HG02943 (cell line): ENCODE results near the gene TMEM200A.
"Not testable (repeated sequence)": the region's sequence is repeated elsewhere in the genome, so short reads cannot be mapped to it uniquely, and the experiment has no call there.

ENCODE experiments used
- ATAC-seq: cut with Tn5 transposase; IDR thresholded peaks from one replicate; pipeline ENCODE4 v1.9.1; 2021; ENCODE audit warnings: mild to moderate bottlenecking, low read depth, moderate library complexity; ENCODE audit not compliant: unreplicated experiment

TMEM200A gene

DNA sequence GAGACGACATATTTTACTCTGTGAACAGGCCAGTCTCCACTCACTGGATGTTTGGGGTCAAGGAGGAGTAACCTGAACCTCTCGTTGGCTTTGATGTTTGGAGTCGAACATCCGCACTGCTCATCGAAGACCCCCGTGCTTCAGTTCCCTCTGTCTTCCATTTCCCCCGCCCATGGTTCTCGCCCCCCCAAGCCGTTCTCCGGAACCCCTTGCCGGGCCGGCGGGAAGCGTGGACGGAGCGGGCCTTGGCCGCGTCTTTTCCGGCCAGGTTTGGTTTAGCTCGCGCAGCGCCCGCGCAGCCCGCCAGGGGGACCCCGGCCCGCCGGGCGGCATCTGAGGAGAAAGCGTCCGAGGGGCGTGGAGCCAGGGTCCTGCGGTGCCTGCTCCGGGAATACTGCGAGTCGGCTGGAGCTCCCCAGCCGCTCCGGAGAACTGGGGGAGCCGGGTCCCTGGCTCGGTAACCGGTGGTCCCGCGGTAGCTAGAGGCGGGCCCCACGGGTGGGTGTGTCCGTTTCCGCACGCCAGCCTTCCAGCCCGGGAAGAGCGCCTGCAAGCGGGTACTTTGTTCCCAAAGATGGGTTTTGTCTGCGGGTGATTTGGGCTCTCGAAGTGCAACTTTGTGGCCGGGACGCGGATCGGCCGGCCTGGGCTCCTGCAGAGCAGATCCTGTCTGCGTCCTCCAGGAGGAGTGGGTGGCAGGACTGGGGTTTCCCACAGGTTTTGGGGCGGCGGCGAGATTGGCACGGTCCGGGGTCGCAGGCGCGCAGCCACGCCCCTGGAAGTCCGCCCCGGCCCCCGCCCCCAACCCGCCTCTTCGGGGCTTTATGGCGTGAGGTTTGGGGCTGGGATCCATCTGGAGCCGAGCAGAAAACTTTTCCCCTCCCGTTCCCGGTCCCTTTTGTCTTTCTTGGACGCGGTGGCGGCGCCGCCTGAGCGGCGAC, at the start of gene TMEM200A:
TMEM200A (plus strand) TSS at position 852 of the 941 bp plus-strand sequence. CDS start 74,406 bp downstream, outside the sequence.
- ATAC-seq = no peak

- ATAC-seq = no peak
These were observed 44.9 kb upstream of the TMEM200A start for GRCh38 chr6:130320908-130321307.

DNA sequence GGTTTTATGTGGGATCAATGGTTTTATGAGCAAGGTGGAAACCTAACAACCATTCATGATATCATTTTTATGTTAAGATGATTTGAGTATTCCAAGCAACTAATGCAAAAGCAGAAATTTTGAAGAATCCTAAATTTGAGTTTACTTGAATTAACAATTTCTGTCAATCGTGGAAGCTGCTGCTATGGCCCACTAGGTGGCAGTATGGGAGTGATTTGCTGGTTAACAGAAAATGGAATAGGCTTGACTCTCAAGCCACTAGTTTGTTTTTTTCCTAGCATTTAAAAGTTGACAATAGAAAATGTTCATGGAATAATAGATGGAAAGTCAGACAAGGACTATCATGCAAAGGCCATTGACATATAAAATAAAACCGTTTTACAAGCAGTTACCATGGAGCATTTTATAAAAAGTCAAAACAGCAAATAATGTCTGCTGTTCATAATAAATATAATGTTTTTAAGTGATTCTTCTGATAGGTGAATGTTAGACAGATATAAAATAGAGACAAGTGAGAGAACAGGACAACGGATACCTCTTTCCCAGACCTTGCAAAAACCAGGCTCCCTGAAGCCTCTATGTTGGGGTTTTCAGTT, 43.0 kb upstream of the TMEM200A start:
- ATAC-seq = no peak

DNA sequence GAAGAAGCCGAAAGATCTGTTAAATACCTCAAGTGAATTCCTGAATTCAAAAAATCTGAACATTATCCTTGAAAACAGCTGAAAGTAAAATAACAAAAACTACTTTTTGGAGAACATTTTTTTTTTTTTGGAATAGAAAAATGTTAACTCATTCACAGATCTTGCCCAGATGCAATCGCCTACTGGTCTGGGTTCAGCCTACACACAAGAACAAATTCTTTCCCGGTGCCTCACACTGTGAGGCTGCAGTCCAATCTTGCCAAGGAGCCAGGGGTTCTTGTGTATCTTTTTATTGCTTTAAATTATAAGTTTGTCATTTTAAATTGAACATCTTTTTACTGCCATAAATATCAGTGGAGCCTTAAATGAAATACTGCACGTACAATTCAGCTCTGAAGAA, 41.2 kb upstream of the TMEM200A start:
- ATAC-seq = no peak

DNA sequence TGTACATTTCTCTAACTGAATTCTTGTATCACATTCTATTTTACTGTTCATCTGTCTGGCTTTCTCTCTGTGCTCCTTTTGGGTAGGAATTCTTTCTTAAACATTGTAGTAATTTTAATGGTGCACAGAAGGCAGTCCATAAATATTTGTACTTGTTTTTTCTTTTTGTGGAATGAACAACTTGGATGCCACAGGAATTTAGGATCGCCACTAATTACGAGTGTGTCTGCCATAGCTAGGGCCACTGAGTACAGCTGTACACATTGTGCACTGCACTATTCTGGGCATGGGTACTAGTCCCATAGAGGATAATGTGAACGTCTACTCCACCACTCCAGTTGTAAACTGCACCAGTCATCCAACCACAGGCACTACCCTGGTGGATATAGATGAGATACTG, 39.3 kb upstream of the TMEM200A start:
- no peak for ATAC-seq

GRCh38 chr6:130337534-130337933, 28.3 kb upstream of the TMEM200A start:
- no peak for ATAC-seq

GRCh38 chr6:130346324-130346723, 19.5 kb upstream of the TMEM200A start:
- not testable (repeated sequence) for ATAC-seq

DNA sequence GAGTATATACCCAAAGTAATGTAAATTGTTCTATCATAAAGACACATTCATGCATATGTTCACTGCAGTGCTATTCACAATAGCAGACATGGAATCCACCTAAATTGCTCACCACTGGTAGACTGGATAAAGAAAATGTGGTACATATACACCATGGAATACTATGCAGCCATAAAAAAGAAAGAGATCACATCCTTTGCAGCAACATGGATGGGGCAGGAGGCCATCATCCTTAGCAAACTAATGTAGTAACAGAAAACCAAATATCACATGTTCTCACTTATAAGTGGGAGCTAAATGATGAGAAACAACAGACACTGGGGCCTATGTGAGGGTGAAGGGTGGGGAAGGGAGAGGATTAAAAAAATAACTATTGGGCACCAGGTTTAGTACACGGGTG, 11.5 kb upstream of the TMEM200A start:
- no peak for ATAC-seq

DNA sequence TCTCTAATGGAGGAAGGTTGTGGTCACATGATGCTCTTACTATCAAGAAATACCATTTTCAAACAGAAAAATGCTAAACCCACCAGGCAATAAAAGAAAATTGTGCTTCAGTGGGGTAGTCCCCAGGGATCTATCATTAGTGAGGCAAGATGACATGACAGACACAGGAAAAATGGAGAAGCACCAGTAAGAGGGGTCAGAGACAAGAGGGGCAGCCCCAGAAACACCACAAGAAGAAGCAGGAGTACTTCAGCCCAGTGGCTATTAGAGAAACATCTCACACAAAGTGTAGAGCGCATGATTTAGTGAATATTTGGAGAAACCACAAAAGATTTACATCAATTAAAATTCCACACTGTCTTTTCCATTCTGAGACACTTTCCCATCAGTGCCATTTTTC, 10.2 kb upstream of the TMEM200A start:
- ATAC-seq = no peak

DNA sequence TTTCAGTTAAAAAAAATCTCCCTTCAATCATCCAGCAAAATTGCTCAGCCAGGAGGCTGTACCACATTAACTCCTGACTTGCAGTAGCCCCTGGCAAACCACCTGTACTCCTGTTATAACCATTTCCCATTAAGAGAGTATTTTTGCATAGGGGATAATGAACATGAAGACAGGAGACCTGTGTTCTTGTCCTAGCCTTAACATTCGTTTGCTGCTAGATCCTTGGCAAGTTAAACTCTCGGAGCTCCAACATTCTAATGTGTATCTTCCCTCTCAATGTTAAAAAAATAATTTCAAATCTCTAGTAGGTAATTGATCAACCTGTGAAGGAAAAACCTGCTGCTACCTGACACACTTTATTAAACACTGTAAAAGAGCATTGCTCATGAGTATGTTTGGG, 8.4 kb upstream of the TMEM200A start:
- ATAC-seq = no peak

GRCh38 chr6:130359736-130360135, 6.1 kb upstream of the TMEM200A start:
- ATAC-seq = no peak

- ATAC-seq = no peak
These were observed 3.7 kb upstream of the TMEM200A start for GRCh38 chr6:130362128-130362527.

- no peak for ATAC-seq
These were observed 1.5 kb upstream of the TMEM200A start for GRCh38 chr6:130364224-130364780.

DNA sequence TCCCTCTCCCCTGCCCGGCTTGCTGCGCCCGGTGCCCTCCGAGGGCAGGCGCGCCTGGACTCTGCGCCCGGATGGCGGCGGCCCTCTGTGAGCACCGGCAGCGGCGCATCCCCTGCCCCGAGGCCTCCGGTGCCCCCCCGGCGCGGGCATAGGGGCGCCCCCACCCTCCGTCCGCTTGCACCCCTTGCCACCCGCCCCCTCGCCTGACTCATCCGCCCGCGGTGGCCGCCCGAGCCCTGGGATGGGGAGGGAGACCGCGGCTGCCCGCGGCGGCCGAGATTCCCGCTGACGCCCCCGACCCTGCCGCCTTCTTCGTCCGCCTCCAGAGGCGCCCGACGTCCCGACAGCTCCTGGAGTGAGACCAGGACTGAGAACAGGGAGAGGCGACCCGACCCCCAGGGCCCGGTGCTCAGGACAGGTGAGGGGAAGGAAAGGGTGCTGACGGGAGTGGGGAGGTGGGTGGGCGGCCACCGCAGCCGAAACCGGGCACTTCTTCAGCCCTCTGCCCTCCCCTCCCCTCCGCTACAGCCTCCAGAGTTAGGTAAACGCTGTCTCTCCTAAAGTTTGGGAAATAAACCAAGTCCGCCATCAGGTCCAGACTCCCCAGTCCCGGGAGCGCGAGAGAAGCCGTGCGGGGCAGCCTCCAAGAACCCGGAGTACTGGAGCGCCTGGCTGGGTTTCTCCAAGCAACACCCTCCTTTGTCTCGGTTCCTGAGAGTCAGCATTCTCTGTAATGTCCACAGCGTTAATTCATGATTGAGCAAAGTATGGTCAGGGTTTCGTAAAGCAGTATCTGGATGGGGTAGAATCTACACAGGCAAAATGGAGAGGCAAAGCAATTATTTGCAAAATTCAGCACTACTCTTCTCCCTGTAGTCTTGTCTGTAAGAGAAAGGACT, 539 bp downstream of the TMEM200A start:
- no peak for ATAC-seq

- ATAC-seq = no peak
These were observed 1.9 kb downstream of the TMEM200A start for GRCh38 chr6:130367767-130368166.

- ATAC-seq = no peak
These were observed 2.8 kb downstream of the TMEM200A start for GRCh38 chr6:130368576-130368975.

DNA sequence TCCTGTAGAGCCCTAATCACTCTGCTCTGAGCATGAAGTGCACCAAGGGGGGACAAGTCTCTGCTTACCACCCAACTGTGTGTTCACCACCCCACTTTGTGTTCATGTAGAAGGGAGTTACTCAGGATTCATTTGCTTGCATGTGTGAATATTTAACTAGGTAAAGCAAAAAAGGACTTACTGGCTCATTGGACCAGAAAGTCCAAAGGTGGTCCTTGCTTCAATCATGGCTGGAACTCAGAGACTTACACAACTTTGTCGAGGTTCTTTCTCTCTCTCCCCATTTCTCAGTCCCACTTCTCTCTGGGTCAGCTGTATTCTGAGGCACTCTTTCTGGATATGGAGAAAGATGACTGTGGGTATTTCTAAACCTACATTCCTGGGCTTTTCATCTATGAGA, 4.0 kb downstream of the TMEM200A start:
- no peak for ATAC-seq

DNA sequence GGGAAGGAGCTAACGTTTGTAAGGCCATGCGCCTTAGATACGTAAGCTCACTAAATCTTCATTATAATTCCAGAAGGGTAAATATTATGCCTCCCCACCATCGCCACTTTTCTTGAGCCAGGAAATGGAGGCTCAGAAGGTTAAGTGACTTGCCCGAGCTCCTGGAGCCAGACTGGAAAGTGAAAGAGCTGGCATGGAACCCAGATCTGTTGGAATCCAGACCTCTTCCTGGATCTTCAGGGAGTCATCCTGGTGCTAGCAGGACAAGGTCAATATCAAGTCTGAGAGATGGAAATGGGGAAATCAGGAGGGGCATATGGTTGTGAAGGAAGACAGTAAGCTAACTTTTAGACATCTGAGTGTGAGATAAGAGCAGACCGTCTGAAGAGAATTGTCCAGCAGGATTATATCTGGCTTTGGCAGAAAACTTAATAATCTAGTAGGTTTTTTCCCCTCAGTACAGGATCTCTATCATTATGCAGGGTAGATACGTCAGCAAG, 6.2 kb downstream of the TMEM200A start:
- ATAC-seq = no peak

- no peak for ATAC-seq
These were observed 7.0 kb downstream of the TMEM200A start for GRCh38 chr6:130372786-130373185.

DNA sequence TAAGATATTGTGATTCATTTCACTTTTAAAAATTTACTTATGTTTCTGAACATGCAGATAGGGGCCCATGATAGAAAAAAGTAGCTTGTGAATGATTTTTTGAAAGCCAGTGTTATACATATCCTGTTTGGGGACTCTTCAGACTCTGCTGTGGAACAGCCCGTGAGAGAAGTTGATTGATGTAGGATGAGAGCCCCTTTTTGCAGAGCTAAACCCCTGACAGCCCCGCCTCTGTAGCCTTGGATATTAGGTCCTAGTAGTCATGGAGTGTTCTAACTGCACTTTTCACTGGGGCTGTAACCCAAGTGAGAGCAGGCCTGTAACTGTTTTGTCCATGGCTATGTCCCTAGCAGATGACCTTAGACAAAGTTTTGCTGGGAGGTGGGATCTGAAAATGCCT, 8.2 kb downstream of the TMEM200A start:
- ATAC-seq = no peak
